ENCODE results near the gene GGA1.
A peak's percentile ranks its signal among the peaks of the same experiment; 100 is the strongest.

The GGA1 gene

GRCh38 chr22:37676736-37677492 lies 68.3 kb downstream of the GGA1 start:
- peak; percentile 94 for DNase-seq

DNA sequence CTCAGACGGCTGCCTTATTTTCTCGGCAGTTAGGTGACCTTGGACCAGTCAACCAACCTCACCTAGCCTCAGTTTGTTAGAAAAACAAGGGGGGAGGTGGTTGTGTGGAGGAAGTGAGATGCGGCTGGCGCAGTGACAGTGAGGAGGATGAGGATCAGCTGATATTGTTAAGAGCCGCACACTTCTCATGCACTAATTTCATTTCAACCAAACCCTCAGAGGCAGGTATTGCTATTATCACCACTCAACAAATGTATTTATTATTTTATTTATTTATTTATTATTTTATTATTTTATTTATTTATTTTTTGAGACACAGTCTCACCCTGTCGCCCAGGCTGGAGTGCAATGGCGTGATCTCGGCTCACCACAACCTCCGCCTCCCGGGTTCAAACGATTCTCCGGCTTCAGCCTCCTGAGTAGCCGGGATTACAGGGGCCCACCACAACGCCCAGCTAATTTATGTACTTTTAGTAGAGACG lies 68.9 kb downstream of the GGA1 start:
- no peak for DNase-seq

DNA sequence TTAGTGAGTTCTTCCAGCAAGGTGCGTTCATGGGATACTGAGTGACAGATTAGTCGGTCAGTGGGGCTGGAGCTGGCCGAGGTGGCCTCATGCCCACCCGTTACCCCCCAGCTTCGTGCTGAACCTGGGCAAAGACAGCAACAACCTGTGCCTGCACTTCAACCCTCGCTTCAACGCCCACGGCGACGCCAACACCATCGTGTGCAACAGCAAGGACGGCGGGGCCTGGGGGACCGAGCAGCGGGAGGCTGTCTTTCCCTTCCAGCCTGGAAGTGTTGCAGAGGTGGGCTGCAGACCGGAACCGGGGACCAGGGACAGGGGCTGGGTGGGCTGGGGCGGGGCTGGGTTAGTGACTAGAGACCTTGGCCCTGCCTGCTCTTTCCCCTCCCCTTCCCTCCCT lies 69.7 kb downstream of the GGA1 start:
- no peak for DNase-seq

DNA sequence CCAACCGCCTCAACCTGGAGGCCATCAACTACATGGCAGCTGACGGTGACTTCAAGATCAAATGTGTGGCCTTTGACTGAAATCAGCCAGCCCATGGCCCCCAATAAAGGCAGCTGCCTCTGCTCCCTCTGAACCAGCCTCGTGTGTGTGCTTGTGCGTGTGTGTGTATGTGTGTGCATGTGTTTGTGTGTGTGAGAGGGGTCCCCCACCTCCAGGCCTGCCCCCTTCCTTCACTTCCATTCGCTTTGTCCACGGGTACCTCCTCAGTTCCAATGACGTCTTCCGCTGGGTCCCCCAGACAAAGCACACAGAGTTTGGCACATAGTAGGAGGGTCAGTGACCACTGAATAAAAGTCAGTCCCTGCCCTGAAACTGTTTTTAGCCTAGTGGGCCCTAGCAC lies 71.0 kb downstream of the GGA1 start:
- no peak for DNase-seq

DNA sequence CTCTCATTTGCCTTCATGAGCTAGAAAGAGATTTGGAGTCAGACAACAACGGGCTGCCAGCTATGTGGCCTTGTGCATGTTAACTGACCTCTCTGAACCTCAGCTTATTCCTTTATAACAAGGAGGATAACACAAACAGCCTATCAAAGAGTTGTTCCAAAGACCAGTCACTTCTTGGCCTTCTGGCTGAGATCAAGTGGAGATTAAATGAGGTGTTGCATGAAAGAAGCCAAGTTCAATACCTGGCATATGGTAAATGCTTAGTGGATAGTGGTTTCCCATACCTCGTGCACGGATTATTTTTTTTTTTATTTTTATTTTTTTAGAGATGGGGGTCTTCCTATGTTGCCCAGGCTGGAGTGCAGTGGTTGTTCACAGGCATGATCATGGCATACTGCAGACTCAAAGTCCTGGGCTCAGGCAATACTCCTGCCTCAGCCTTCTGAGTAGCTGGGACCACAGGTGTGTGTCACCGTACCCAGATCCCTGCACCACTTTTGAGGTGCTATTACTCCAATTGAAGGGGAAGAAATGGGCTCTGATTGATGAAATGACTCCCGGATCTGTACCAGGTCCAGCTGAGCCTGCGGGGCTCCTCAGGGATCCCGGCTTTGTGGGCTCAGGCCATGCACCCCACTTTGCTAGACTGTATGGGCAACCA lies 71.7 kb downstream of the GGA1 start:
- DNase-seq: no peak

DNA sequence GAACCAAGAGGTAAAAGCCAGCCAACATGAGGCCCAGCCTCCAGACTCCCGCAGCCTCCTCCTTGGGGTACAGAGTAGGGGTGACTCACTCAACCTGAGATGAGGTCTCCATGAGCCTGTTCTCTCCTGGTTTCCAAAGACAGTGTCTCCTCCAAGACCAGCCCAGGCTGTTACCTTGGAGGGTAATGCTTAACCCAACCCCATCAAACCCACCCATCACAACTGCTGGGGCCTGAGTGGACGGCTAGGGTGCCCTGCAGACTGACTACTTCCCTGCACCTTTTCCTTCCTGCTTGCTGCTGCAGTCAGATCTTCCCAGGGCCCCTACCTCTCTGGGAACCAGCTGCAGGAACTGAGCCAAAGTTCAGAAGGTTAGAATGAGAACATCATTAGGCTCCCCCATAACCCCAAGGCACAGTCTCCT lies 72.4 kb downstream of the GGA1 start:
- DNase-seq: no peak

DNA sequence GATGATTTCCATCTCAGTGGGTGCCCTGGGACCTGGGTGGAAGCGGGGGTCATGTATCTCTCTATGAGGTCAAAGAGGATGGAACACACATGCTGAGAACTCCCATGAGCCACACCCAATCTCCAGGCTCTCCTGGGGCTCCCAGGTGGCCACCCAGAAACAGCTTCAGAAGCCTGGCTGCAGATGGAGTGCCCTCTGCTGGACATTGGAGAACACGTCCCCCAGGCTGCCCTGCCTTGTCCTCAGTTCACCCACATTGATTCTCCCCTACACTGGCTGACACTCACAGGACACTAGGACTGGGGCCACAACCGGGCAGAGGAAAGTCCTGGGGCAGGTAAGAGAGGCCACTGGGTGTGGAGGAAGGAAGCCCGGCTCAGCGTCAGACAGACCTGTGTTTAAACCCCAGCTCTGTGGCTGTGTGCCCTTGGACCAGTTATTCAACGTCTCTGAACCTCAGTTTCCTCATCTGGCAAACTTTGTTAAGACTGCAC lies 73.0 kb downstream of the GGA1 start:
- DNase-seq: peak; percentile 90
